22Rv1 (cell line): ENCODE data around the gene CLMN.

Experiments
- ZFX ChIP-seq: fragments of 450-650 bp; IDR thresholded peaks from 2 replicates; pipeline ENCODE4 v1.6.1; 2017; ENCODE audit warnings: antibody characterized with exemption, borderline replicate concordance
- TF ChIP-seq, protein P1 (sequence below): fragments of 450-650 bp; IDR thresholded peaks from 2 replicates; pipeline ENCODE4 v1.5.1; 2017; ENCODE audit warnings: mild to moderate bottlenecking

DNA sequence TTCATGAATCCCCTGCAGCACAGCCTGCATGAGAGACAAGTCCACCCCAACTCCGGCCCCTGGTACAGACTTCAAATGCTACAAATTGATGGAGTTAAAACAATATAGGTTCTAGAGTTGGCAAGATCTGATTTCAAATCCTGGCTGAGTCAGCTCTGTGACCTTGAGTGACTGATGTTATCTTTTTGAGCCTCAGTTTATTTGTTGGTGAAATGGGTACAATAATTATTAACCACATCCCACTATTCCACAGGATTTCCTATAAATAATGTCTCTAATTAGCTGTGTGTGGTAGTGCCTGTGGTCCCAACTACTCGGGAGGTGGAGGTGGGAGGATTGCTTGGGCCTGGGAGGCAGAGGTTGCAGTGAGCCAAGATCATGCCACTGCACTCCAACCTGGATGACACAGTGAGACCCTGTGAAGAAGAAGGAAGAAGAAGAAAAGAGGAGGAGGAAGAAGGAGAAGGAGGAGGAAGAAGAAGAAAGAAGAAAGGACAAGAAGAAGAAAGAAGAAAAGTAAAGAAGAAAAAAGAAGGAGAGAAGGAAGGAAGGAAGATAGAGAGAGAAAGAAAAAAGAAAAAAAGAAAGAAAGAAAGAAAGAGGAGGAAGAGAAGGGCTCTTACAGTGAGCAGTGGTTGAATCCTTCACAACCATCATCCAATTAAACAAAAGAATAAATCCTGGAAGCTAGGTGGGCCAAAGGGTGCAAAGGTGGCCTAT lies 122.7 kb downstream of the CLMN start:
- TF ChIP-seq, protein P1, sequence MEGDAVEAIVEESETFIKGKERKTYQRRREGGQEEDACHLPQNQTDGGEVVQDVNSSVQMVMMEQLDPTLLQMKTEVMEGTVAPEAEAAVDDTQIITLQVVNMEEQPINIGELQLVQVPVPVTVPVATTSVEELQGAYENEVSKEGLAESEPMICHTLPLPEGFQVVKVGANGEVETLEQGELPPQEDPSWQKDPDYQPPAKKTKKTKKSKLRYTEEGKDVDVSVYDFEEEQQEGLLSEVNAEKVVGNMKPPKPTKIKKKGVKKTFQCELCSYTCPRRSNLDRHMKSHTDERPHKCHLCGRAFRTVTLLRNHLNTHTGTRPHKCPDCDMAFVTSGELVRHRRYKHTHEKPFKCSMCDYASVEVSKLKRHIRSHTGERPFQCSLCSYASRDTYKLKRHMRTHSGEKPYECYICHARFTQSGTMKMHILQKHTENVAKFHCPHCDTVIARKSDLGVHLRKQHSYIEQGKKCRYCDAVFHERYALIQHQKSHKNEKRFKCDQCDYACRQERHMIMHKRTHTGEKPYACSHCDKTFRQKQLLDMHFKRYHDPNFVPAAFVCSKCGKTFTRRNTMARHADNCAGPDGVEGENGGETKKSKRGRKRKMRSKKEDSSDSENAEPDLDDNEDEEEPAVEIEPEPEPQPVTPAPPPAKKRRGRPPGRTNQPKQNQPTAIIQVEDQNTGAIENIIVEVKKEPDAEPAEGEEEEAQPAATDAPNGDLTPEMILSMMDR = no peak
- no peak for TF ChIP-seq ZFX
